GM12864 (cell line): ENCODE measurements around the gene PDZRN3.

ENCODE experiments used
- DNase-seq: peaks from one replicate; pipeline ENCODE4 v3.0.0-alpha.2; 2011; ENCODE audit warnings: low read depth
- H3K4me3 ChIP-seq: 2 replicates; pipeline ENCODE4 v1.5.1; 2011; ENCODE audit warnings: mild to moderate bottlenecking, low read depth, low read length, control low read depth
- CTCF ChIP-seq: IDR thresholded peaks from 2 replicates; pipeline ENCODE4 v1.5.1; 2011; ENCODE audit warnings: low read depth, mild to moderate bottlenecking, moderate library complexity, low read length, control low read depth, inconsistent platforms; ENCODE audit errors: missing control alignments

PDZRN3 gene

DNA sequence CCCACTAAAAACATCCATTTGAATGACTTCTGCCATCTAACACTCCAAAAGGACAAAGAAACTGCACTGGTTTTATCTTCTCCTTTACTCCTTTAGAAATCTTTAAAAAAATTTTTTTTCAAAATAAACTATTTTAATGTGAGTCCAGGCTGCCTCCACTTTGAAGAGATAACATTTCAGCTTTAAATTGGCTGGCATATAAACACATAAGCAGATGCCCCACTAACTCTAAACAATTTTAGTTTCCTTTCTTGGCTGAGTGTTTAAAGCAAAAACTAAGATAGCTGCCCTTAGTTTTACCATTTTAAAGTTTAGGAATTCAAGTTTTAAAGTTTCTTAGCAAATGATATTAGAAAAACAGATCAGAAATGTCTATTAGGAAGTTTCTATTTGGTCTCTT is 39.9 kb downstream of the PDZRN3 start:
- no peak for TF ChIP-seq CTCF
- no peak overlapping the region for H3K4me3 ChIP-seq
- DNase-seq, result no peak

DNA sequence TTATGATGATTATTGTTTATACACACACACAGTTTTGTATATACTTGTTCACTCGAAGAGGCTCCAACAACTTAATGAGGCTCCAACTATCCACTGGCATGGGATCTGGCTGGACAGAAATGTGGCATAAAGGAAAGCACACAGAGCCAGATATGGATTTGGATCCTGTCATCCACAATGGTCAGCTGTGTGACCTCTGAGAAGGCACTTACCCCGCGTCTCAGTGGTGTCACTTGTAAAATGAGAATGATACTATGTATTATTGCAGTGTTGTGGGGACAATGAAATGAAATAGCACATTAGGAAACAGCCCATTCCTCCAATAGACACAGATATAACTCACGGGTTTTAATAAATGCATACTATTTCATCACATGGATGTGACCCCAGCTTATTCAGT is 42.2 kb downstream of the PDZRN3 start:
- H3K4me3 ChIP-seq, result no peak overlapping the region
- TF ChIP-seq CTCF, result no peak
- no peak for DNase-seq

DNA sequence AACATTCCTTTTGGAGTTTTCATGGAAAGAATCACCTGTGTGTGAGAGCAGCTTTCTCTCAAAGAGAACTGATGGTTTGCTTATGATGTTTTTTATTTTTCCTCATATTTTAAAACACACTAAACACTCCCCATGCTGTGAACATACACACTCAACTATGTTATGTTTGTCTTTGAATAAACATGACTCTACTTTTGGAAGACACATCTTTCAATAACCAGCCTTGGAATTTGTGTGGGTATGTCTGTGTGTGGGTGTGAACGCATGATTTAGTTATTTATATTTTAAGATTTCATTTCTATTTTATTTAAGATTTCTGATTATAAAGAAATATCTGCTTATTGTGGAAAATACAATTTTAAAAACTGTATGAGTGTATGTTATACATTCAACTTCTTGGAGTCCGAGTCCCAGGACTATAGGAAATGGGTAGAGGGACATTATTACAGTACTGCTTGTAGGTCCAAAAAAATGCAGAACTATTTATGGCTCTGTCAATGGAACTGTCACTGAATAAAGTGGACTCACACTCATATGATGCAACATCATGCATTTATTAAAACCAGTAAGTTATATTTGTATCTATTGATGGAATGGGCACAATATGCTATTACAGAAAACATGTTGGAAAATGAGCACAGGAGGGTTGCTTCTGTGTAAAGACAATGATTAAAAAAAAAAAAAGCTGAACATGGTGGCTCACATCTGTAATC is 43.5 kb downstream of the PDZRN3 start:
- no peak for DNase-seq
- TF ChIP-seq CTCF, result no peak
- no peak overlapping the region for H3K4me3 ChIP-seq

DNA sequence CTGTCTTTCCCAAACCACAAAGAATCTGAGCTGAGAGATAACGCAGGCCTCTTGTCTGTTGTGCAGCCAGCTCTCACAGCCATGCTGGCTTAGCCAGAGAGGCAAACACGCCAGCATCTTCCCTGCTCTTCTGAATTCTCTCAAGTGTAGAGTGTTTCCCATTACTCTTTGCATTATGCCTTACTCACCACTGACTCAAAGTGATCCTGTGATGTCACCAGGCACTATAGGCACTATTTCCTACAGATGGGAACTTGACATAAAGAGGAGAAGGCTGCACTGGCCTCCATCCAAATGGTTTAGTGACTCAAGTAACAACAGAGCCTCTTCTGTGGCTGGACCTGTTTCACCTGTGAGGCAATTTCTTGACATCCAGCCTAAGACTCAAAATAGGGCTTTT is 44.4 kb downstream of the PDZRN3 start:
- TF ChIP-seq CTCF, result no peak
- DNase-seq, result no peak
- no peak overlapping the region for H3K4me3 ChIP-seq

GRCh38 chr3:73577704-73578103 is 47.0 kb downstream of the PDZRN3 start:
- no peak for TF ChIP-seq CTCF
- no peak overlapping the region for H3K4me3 ChIP-seq
- DNase-seq, result no peak

- no peak for DNase-seq
- no peak overlapping the region for H3K4me3 ChIP-seq
- no peak for TF ChIP-seq CTCF
Observed at GRCh38 chr3:73576999-73577461, 47.7 kb downstream of the PDZRN3 start.

DNA sequence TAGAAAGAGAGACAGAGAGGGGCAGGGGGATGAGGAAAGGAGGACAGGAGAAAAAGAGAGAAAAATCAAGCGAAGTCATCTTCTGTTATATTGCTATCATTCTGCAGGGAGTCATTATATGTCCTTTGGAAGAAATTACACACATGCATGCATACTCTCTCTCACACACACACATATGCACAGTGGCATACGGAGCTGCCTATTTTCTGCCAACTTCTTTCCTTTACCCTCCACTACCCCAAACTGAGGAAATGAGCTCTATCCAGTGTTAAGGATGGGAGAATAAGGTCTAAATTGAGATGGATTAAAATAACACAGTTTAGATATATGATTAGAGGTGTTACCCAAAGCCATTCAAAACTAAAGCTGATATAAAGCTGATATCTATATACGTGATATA is 48.8 kb downstream of the PDZRN3 start:
- H3K4me3 ChIP-seq, result no peak overlapping the region
- no peak for TF ChIP-seq CTCF

More for the DNA sequence above, 48.8 kb downstream of the PDZRN3 start:
- DNase-seq, result no peak
